NK-92 (cell line): ENCODE data around the gene CDKN2A.
"Not testable (repeated sequence)": the region's sequence is repeated elsewhere in the genome, so short reads cannot be mapped to it uniquely, and the experiment has no call there.

Experiments
- DNase-seq: peaks from one replicate; lab custom pipeline; 2025; ENCODE audit not compliant: unreplicated experiment; lab: John Stamatoyannopoulos, UW

CDKN2A gene

GRCh38 chr9:21982861-21983560, 11.2 kb downstream of the CDKN2A start:
- no peak for DNase-seq

DNA sequence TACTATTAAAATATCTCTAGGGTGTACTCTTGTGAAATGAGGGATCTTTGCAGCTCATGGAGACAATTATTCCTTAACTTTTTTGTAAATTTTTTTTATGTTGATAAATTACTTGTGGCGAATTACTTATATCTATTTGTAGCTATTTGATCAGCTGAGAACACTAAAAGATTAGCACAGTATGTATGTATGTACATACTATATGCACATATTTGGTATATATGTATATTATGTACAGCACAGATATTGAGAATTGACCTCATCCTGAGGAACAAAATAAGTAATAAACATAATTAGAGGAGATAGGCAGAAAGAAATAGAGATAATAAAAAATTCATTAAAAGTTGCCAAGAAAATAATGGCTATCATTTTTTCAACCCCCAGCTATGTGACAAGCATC, 11.8 kb downstream of the CDKN2A start:
- no peak for DNase-seq

GRCh38 chr9:21976334-21976875, 17.8 kb downstream of the CDKN2A start:
- no peak for DNase-seq

- no peak for DNase-seq
These were observed 19.3 kb downstream of the CDKN2A start for GRCh38 chr9:21974722-21975409.

DNA sequence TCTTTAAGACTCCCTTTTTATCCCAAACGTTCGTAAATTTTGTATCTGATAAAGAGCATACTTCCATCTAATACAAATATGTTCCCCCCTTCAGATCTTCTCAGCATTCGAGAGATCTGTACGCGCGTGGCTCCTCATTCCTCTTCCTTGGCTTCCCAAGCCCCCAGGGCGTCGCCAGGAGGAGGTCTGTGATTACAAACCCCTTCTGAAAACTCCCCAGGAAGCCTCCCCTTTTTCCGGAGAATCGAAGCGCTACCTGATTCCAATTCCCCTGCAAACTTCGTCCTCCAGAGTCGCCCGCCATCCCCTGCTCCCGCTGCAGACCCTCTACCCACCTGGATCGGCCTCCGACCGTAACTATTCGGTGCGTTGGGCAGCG, 19.9 kb downstream of the CDKN2A start:
- DNase-seq = no peak

- DNase-seq = no peak
These were observed 21.8 kb downstream of the CDKN2A start for GRCh38 chr9:21972361-21972760.

DNA sequence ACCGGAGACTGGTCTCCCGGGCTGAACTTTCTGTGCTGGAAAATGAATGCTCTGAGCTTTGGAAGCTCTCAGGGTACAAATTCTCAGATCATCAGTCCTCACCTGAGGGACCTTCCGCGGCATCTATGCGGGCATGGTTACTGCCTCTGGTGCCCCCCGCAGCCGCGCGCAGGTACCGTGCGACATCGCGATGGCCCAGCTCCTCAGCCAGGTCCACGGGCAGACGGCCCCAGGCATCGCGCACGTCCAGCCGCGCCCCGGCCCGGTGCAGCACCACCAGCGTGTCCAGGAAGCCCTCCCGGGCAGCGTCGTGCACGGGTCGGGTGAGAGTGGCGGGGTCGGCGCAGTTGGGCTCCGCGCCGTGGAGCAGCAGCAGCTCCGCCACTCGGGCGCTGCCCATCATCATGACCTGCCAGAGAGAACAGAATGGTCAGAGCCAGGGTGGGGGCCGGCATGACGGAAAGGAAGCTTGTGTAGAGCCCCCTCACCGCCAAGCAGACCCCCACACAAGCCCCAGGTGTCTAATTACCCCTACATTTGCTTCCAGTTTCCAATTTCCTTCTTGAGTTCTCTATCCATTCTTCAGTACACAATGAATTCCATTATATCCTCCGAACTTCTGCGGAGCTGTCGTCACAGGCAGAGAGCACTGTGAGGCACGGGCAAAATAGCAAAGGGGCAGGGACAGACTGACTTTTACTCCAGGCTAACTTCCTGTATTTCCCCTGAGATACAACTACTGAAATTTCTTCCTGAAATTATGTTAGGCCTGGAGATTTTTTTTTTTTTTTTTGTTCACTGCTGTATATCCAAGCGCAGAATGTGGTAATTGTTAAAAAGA, 23.2 kb downstream of the CDKN2A start:
- no peak for DNase-seq

GRCh38 chr9:21969951-21970799, 24.0 kb downstream of the CDKN2A start:
- DNase-seq = no peak

DNA sequence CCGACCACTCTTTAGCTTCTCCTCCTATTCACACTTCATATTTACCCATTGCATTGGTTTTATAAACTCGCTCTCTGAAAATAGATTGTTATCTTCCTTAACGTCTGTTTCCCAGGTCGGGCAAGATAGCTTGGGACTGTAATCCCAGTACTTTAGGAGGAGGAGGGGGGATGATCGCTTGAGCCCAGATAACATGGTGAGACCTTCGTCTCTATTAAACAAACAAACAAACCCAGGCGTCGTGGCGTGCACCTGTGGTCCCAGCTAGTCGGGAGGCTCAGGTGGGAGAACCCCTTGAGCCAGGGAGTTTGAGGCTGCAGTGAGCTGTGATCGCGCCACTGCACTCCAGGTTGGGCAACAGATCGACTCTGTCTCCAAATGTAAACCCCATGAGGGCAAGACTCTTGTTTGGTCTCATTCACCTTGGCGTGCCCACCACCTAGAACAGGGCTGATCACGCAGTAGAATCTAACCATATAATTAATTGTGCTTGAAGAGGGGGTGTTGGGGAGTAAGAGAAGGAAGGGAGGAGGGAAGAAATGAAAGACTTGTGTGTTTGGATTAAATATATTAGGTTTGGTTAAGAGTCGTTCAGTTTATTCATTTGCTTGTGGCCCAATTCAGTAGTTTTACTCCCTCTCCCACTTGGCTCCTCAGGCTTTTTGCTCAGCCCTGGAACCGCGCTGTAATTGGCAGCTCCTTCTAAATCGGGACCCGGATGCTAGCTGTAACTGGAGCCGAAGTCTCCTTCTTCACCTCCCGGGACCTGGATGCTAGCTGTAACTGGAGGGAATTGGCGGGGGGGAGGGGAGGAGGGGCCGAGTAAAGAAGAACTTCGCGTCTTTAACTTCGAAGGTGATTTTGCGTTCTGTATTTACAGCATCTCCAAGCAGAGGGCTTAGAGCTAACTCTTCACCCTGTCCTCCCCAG, 24.9 kb downstream of the CDKN2A start:
- no peak for DNase-seq

- DNase-seq = no peak
These were observed 25.7 kb downstream of the CDKN2A start for GRCh38 chr9:21968331-21969010.

DNA sequence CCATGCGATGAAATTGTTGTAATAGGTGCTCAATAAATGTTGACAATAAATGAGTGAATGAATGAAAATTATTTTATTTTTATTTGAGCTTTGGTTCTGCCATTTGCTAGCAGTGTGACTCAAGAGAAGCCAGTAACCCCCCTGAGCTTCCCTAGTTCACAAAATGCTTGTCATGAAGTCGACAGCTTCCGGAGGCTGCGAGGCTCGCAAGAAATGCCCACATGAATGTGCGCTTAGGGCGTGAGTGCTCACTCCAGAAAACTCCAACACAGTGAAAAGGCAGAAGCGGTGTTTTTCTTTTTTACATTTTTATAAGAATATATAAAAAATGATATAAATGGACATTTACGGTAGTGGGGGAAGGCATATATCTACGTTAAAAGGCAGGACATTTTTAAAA, 26.5 kb downstream of the CDKN2A start:
- DNase-seq = no peak

DNA sequence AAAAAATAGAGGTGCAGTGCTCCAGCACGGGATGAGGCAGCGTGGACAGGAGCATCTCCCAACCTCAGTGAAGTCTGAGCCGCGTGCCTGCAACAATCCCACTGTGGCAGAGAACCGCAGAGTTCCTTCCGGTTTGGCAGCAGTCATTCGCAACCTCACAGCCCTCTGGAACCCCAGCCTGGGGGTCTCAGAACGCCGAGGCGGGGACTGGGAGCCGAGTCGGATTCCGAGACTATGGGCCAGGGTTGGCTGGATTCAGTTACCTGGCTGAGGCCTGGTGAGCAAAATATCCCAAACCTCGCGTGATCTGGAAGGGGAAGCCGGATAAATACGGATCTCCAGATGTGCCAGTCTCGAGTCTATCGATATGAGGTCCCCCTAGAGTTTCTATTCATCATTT, 27.0 kb downstream of the CDKN2A start:
- DNase-seq = no peak

DNA sequence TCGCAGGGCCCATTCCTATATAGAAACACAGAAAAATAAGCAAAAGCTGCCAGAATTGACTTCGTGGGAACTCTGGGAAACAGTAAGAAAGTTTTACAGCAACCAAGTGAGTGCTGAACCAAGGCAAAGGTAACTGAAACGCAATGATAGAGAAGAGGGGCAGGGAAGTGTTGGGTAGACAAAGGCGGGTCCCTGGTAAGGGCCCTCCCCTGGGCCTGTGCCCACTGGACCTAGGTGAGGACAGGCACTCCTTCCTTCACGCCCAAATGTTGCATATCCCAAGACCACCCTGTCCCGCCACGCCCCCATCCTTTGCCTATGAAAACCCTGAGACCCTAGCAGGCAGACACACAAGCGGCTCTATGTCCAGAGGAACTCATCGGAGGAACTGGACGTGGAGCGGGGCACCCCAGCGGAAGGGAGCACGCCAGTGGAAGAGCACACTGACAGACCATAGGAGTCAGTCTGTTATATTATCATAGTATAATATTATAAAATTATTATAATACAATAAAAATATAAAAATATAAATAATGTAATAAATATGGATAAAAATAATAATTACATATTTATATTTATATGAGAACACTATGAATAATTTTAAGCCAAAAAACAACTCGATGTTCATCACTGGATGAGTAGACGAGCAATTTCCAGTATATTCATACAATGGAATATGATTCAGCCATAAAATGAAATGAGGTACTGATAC, 27.9 kb downstream of the CDKN2A start:
- DNase-seq = no peak

DNA sequence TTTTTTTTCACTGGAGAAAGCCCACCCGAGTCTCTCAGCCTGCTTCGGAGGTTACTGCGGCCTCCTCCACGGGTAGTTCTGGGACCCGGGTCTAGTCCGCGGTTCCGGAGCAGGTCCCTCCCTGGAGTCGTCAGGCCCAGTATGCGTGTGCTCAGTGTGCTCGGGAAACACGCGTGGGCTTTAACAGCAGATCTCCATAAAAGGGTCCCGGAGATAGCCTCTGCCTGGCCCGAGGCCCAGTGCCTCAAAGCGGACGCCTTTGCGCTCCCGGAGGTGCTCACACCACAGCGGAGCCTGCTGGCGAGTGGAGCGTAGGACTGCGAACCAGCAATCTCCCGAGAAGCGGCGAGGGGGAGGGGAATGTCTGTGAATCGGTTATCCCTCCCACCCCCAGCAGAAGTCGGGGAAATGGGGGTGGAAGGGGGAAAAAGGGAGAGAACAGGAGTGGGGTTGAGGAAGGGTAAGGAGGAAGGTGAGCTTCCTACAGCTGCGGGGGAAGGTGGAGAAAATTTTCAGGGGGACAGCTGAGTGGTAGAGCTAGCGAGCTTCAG, 28.7 kb downstream of the CDKN2A start:
- DNase-seq = no peak

DNA sequence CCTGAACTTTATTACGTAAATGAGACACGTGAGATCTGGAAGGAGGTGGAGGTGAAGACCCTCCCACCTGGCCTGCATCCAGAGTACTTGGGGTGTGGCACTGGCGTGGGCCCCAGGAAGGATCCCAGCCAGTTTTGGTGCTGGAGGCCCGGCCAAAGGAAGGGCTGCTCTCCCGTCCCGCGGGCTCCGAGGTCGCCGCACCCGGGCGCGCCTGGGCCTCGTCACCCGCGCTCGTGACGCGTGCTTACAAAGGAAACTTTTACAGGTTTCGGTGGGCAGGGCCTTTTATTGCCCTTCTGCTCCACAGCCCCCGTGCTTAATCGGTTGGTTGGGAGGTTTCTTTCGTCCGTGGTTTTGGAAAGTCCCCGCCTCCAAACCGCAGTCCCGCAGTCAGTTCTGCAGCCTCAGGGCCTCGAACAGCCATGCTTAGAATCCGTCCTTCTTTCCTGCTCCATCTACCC, 29.2 kb downstream of the CDKN2A start:
- DNase-seq = no peak

DNA sequence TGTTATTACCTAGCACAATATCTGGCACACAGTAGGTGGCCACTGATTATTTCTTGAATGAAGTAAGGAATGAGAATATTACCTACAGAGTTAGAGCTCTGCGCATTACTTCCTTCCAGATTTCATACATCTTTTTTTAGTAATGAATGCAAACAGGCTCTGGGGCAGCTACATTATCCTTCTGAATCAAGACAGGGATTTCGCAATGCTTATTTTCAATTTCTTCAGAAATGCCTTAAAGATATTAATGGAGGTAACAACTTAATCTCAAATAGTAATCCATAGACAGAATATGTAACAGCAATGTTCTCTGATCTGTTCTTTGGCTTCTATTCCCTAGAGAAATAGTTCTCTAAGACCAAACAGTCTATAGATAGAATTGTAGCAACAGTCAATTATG, 32.6 kb downstream of the CDKN2A start:
- DNase-seq = no peak

DNA sequence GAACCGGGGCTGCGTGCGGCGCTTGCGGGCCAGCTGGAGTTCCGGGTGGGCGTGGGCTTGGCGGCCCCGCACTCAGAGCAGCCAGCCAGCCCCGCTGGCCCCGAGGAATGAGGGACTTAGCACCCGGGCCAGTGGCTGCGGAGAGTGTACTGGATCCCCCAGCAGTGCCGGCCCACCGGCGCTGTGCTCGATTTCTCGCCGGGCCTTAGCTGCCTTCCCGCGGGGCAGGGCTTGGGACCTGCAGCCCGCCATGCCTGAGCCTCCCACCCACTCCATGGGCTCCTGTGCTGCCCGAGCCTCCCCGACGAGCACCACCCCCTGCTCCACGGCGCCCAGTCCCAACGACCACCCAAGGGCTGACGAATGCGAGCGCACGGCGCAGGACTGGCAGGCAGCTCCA, 34.9 kb downstream of the CDKN2A start:
- not testable (repeated sequence) for DNase-seq

DNA sequence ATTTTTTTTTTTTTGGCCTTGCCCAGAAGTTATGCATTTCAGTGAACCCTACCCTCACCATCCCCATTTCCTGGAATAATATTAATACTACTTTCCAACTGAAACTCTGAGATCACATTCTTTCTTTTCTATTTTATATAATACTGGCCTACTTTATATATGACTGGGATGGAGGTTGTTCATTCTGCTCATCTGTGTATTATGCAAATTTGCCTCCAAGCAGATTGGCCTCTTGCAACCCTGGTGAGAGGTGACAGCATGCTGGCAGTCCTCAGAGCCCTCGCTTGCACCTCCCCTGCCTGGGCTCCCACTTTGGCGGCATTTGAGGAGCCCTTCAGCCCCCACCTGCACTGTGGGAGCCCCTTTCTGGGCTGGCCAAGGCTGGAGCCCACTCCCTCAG, 35.4 kb downstream of the CDKN2A start:
- no peak for DNase-seq
